NOMO-1 (cell line): ENCODE measurements around the gene NAE1.
A peak's percentile ranks its signal among the peaks of the same experiment; 100 is the strongest.

Experiments
- DNase-seq, 2 experiments: peaks; one replicate each; lab custom pipeline; 2025; ENCODE audit not compliant: unreplicated experiment in 2 of 2; lab: John Stamatoyannopoulos, UW

NAE1 gene

GRCh38 chr16:66850115-66850815 is 19.5 kb upstream of the NAE1 start:
- DNase-seq, result peak; percentile 50 to 55

GRCh38 chr16:66849549-66849948 is 18.8 kb upstream of the NAE1 start:
- DNase-seq, result no peak

- DNase-seq, result no peak
Measured at GRCh38 chr16:66849021-66849420, 18.2 kb upstream of the NAE1 start.

DNA sequence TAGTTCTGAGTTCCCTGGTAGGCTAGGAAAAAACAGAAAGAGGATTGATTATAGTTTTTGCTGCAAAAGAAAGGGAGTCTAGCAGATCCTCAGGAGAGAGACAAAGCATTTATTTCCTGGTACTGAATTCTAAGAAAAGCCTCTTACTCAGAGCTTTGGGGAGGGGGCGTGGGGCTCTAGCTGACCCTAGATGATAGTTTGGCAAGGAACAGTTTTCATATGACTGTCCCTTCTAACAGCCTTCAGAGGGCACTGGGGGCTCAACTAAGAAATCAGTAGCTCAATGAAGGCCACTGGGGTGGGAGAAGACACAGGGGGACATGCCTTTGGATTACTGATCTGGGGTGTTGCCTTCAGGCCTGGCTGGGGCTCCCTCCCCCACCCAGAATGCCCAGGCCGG is 17.4 kb upstream of the NAE1 start:
- no peak for DNase-seq

GRCh38 chr16:66847533-66848067 is 16.8 kb upstream of the NAE1 start:
- no peak for DNase-seq

DNA sequence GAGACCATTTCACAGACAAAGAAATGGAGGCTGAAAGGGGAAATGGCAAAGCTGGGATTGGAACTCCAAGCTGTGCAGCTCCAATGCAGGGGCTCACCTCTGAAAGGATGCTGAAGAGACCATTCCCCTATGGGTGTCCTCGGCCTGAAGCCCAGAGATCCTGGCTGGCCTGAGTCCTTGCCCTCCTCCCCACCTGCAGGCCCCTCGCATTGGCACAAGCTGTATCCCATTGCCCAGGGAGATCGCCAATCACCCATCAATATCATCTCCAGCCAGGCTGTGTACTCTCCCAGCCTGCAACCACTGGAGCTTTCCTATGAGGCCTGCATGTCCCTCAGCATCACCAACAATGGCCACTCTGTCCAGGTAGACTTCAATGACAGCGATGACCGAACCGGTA is 16.1 kb upstream of the NAE1 start:
- DNase-seq, result no peak

DNA sequence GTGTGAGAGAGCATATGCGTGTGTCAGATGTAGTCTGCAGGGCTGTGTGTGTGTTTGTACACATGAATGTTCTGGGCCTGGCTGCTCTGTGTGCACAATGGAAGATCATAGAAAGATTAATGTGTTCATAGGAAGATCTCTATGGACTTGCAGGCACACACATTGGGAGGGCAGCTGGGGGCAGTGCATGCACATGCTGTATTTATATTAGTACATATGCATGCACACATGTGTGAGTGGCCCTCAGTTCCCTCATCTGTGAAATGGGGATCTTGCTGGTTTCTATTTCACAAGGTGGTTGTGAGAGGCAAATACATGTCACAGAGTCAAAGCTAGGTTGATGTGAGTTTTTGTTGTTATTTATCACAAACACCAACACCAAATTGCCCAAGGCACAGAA is 15.5 kb upstream of the NAE1 start:
- no peak for DNase-seq

GRCh38 chr16:66845791-66846221 is 15.0 kb upstream of the NAE1 start:
- no peak for DNase-seq

GRCh38 chr16:66845080-66845410 is 14.3 kb upstream of the NAE1 start:
- DNase-seq, result no peak

GRCh38 chr16:66844342-66845079 is 13.7 kb upstream of the NAE1 start, which contains the start of gene CA7:
Gene CA7 (plus strand): TSS chr16:66844414. CDS start chr16:66844488, 74 bp downstream.
- DNase-seq, result no peak

GRCh38 chr16:66844009-66844341 is 13.2 kb upstream of the NAE1 start:
- no peak for DNase-seq

DNA sequence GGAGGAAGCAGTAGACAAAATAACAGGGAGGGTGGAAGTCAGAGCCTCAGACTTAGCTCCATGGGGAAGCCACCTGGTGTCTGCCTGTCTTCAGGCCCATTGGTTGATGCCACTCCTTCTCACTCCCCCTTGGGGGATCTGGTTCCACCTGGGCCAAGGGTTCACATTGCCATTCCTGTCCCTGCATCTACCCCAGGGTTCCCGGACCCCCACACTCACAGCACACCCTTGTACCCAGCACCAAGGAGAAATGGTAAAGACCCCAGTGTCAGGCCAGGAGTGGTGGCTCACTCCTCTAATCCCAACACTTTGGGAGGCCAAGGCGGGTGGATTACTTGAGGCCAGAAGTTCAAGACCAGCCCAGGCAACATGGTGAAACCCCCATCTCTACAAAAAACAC is 12.4 kb upstream of the NAE1 start:
- no peak for DNase-seq

- no peak for DNase-seq
Measured at GRCh38 chr16:66842765-66843164, 12.0 kb upstream of the NAE1 start.

GRCh38 chr16:66841366-66841765 is 10.6 kb upstream of the NAE1 start:
- DNase-seq, result no peak

DNA sequence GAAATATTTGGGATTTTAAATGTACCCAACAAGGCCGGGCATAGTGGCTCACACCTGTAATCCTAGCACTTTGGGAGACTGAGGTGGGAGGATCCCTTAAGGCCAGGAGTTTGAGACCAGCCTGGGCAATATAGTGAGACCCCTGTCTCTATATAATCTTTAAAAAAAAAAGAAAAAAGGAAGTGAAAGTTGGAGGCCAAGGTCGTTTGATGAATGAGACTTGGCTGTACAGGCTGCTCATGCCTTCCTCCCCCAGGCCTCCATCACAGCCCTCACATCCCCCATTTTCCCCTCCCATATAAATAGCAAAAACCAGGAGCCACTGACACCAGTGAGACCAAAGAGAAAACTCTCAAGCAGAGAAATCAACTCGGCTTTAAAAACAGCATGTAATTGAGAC is 10.1 kb upstream of the NAE1 start:
- DNase-seq, result peak in 1 of 2 experiments; percentile 19

- DNase-seq, result no peak
Measured at GRCh38 chr16:66834746-66835145, 4.0 kb upstream of the NAE1 start.

DNA sequence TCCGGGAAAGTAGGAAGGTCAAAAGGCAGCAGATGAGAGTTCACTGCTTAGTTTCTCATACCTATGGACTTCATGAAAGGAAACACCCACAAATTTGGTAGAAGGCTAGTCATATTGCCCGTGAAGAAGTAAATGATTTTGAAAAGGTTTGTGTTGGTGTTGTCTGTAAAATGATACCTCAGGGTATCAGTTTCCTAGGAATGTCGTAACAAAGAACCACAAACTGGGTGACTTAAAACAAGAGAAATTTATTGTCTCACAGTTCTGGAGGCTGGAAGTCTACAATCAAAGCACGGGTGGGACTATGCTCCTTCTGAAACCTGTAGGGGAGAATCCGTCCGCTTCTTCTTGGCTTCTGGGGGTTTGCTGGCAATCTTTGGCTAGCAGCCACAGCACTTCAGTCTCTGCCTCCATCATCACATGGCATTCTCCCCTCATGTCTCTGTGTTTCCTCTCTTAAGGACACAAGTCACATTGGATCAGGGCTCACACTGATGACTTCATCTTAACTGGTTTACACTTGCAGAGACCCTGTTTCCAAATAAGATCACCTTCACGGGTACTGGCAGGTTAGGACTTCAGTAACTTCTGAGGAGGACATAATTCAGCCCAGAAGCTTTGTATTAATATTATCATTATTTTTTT is 2.0 kb upstream of the NAE1 start:
- no peak for DNase-seq

- DNase-seq, result no peak
Measured at GRCh38 chr16:66832190-66832589, 1.4 kb upstream of the NAE1 start.

DNA sequence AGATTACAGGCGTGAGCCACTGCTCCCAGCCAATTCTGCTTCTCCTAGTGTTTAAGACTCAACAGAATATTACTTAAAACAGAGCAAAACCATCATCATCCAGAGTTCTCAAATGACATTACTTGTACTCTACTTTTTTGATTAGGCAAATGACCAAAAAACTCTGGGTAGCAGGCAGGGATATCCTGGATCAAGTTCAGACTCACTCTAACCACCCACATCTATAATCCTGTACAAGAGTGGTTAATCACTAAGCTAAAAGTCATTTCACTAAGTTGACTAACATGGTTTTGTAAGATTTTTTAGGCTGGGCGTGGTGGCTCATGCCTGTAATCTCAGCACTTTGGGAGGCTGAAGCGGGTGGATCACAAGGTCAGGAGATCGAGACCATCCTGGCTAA is 6.8 kb downstream of the NAE1 start:
- DNase-seq, result no peak

- DNase-seq, result no peak
Measured at GRCh38 chr16:66814734-66815133, 16.0 kb downstream of the NAE1 start.

DNA sequence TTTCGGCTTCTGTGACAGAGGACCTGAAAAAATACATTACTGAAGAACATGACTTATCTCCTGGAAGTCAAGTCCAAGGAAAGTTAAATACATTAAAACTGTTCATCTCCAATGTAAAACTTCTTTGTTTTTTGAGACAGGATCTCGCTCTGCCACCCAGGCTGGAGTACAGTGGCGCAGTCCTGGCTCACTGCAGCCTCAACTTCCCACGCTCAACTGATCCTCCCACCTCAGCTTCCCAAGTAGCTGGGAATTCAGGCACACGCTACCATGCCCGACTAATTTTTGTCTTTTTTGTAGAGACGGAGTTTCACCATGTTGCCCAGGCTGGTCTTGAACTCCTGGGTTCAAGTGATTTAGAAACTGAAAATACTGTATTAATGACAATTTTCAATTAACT is 19.7 kb downstream of the NAE1 start:
- no peak for DNase-seq

DNA sequence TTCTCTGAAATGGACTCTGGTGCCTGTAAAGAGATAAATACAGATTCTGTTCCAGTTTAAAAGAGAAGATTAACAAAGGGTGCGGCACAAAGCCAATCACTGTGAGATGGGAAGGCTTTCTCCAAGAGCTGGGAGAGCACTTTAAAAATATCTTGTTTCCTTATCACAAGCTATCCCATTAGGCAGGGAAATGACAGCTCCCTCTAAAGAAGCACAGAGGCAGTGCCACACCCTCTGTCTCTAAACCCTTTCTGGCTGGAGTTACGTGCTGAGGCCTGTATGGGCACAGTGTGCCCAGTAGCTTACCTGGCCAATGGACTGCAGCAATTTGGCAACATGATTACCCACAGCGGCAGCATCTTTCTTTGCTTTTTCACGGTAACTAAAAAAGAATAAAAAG is 20.4 kb downstream of the NAE1 start:
- no peak for DNase-seq
